PC-9 (cell line): ENCODE results near the gene SEC24B.

ENCODE experiments used
- EZH2 ChIP-seq: fragments of 200-600 bp; sonication (generic); IDR thresholded peaks from 2 replicates; pipeline ENCODE4 v1.8.0; 2017; ENCODE audit warnings: antibody characterized with exemption, low read depth
- TF ChIP-seq, protein P1 (sequence below): fragments of 200-600 bp; sonication (generic); conservative IDR thresholded peaks from 2 replicates; pipeline ENCODE4 v1.6.1; 2017; ENCODE audit warnings: mixed run types, antibody characterized with exemption, mild to moderate bottlenecking, moderate library complexity

DNA sequence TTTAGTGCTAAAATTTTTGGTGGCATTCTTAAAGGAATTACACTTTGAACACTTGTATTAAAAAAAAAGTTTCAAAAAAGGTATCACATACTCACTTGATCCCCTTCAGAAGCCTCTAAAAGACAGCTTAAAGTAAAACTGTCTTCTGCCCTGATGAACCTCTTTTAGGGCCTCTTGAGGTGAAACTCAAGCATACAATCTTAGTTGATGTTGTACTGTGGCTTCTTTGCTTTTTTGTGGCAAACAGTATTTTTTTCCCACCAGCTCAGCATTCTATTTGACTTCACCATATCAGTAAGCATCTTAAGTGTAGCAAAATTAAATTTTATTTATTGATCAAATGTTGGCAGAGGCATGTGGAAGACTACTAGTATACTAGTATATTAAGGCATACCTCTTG, 13.7 kb downstream of the SEC24B start:
- TF ChIP-seq, protein P1, sequence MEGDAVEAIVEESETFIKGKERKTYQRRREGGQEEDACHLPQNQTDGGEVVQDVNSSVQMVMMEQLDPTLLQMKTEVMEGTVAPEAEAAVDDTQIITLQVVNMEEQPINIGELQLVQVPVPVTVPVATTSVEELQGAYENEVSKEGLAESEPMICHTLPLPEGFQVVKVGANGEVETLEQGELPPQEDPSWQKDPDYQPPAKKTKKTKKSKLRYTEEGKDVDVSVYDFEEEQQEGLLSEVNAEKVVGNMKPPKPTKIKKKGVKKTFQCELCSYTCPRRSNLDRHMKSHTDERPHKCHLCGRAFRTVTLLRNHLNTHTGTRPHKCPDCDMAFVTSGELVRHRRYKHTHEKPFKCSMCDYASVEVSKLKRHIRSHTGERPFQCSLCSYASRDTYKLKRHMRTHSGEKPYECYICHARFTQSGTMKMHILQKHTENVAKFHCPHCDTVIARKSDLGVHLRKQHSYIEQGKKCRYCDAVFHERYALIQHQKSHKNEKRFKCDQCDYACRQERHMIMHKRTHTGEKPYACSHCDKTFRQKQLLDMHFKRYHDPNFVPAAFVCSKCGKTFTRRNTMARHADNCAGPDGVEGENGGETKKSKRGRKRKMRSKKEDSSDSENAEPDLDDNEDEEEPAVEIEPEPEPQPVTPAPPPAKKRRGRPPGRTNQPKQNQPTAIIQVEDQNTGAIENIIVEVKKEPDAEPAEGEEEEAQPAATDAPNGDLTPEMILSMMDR, result no peak
- no peak for TF ChIP-seq EZH2
